PC-9 (cell line): ENCODE data around the gene SLC18B1. TPM values are rescaled to one million over a fixed set of nuclear protein-coding genes. Genes with fewer than 3 reads are reported as not detected.

Source experiments
- BruUV-seq: library from RNA; stranded (reverse); fragments of 400-500 nt; replicated peaks from 2 replicates; lab custom pipeline; 2021; lab: Mats Ljungman, UMichigan
- CTCF ChIA-PET: fragments of 300-600 bp; sonication (Branson Sonifier 250); formaldehyde crosslinking; loops from one replicate; lab custom pipeline; 2022; ENCODE audit warnings: antibody characterized with exemption; lab: Charles Lee
- POLR2A ChIA-PET: fragments of 300-600 bp; sonication (Branson Sonifier 250); formaldehyde crosslinking; loops from one replicate; lab custom pipeline; 2022; ENCODE audit warnings: antibody characterized with exemption; ENCODE audit not compliant: unreplicated experiment; lab: Charles Lee
- DNase-seq, 2 experiments: peaks; one replicate each; pipeline versions ENCODE4 v3.0.0 to v3.0.0-alpha.2; 2015 to 2022; ENCODE audit warnings: mixed read lengths in 1 of 2
- H2AFZ ChIP-seq: fragments of 200-600 bp; sonication (generic); 2 replicates; pipeline ENCODE4 v1.8.1; 2017; ENCODE audit warnings: antibody characterized with exemption
- H3F3A ChIP-seq: fragments of 200-600 bp; sonication (generic); 2 replicates; pipeline ENCODE4 v1.8.1; 2017; ENCODE audit warnings: antibody characterized with exemption, mild to moderate bottlenecking, low read depth; ENCODE audit not compliant: insufficient read depth
- H3K27ac ChIP-seq: fragments of 200-600 bp; sonication (generic); 2 replicates; pipeline ENCODE4 v1.6.1; 2016; ENCODE audit warnings: mixed run types
- H3K27me3 ChIP-seq: fragments of 200-600 bp; sonication (generic); 2 replicates; pipeline ENCODE4 v1.6.1; 2016; ENCODE audit warnings: low read depth, mixed run types; ENCODE audit not compliant: insufficient read depth
- H3K36me3 ChIP-seq: fragments of 200-600 bp; sonication (generic); 2 replicates; pipeline ENCODE4 v1.6.1; 2016; ENCODE audit warnings: low read depth, mixed run types
- H3K4me1 ChIP-seq: fragments of 200-600 bp; sonication (generic); replicated peaks from 2 replicates; pipeline ENCODE4 v1.6.1; 2016; ENCODE audit warnings: mixed run types; ENCODE audit not compliant: insufficient read depth
- H3K4me2 ChIP-seq: fragments of 200-600 bp; sonication (generic); 2 replicates; pipeline ENCODE4 v1.6.1; 2017; ENCODE audit warnings: mixed run types
- H3K4me3 ChIP-seq: fragments of 200-600 bp; sonication (generic); 2 replicates; pipeline ENCODE4 v1.6.1; 2016; ENCODE audit warnings: mixed run types
- H3K79me2 ChIP-seq: fragments of 200-600 bp; sonication (generic); 2 replicates; pipeline ENCODE4 v1.6.1; 2017; ENCODE audit warnings: low read depth, mixed run types
- H3K9me2 ChIP-seq: fragments of 200-600 bp; sonication (generic); 2 replicates; pipeline ENCODE4 v1.8.1; 2017; ENCODE audit warnings: mild to moderate bottlenecking; ENCODE audit not compliant: insufficient read depth
- H3K9me3 ChIP-seq: fragments of 200-600 bp; sonication (generic); 2 replicates; pipeline ENCODE4 v1.8.1; 2016; ENCODE audit warnings: low read depth; ENCODE audit not compliant: insufficient read depth
- H4K20me1 ChIP-seq: fragments of 200-600 bp; sonication (generic); 2 replicates; pipeline ENCODE4 v1.8.1; 2017; ENCODE audit not compliant: insufficient read depth
- CTCF ChIP-seq: fragments of 200-600 bp; sonication (generic); conservative IDR thresholded peaks from 2 replicates; pipeline ENCODE4 v1.6.1; 2017; ENCODE audit warnings: mixed run types, antibody characterized with exemption, mild to moderate bottlenecking, moderate library complexity
- EZH2 ChIP-seq: fragments of 200-600 bp; sonication (generic); IDR thresholded peaks from 2 replicates; pipeline ENCODE4 v1.8.0; 2017; ENCODE audit warnings: antibody characterized with exemption, low read depth
- intact Hi-C: fragments of 100-400 bp; cut with micrococcal nuclease; formaldehyde crosslinking; loops from one replicate; pipeline ENCODE4 v1.10.0; 2022; ENCODE audit not compliant: unreplicated experiment
- total RNA-seq: library from RNA; stranded (reverse); gene quantifications from 2 replicates; pipeline ENCODE4 v1.2.3, GENCODE V29; 2021

Gene SLC18B1
- total RNA-seq, 1 experiment from 2014 or later = 18.0 TPM

GRCh38 chr6:132731086-132731485 lies 67.4 kb downstream of the SLC18B1 start:
- peaks cover 7% of the 10 kb centered on the region; the same call in 1 of the 2 replicates for H3F3A ChIP-seq
- H3K79me2 ChIP-seq = no peaks in the 10 kb centered on the region
- no peaks in the 10 kb centered on the region for H4K20me1 ChIP-seq
- ChIA-PET CTCF (no interaction called here), POLR2A (no interaction called here)
- H3K27ac ChIP-seq = peak overlapping the region; percentile 70
- peaks cover 28% of the 10 kb centered on the region for H3K4me1 ChIP-seq
- TF ChIP-seq CTCF (no peak), EZH2 (no peak)
- H3K9me2 ChIP-seq = no peaks in the 10 kb centered on the region
- H3K27me3 ChIP-seq = no peaks in the 10 kb centered on the region
- no peak overlapping the region for H3K4me2 ChIP-seq
- intact Hi-C loops = no loop called here
- H3K9me3 ChIP-seq = no peaks in the 10 kb centered on the region
- BruUV-seq = no TSS peak
- no peak overlapping the region for H2AFZ ChIP-seq
- DNase-seq = peak in 1 of 2 experiments; percentile 42
- H3K4me3 ChIP-seq = no peak overlapping the region
- H3K36me3 ChIP-seq = no peaks in the 10 kb centered on the region

GRCh38 chr6:132730560-132730959 lies 67.9 kb downstream of the SLC18B1 start:
- intact Hi-C loops = no loop called here
- Histone ChIP-seq H3K4me1 (peaks cover 23% of the 10 kb centered on the region), H2AFZ (no peak overlapping the region; the same call in 1 of the 2 replicates), H3K4me3 (no peak overlapping the region), H4K20me1 (no peaks in the 10 kb centered on the region), H3K9me3 (no peaks in the 10 kb centered on the region), H3K27ac (peak overlapping the region; percentile 70), H3K79me2 (no peaks in the 10 kb centered on the region), H3K9me2 (no peaks in the 10 kb centered on the region), H3K4me2 (peak overlapping the region; percentile 8; the same call in 1 of the 2 replicates), H3K36me3 (no peaks in the 10 kb centered on the region), H3K27me3 (no peaks in the 10 kb centered on the region), H3F3A (peaks cover 7% of the 10 kb centered on the region; the same call in 1 of the 2 replicates)
- CTCF ChIA-PET = no interaction called here
- TF ChIP-seq EZH2 (no peak), CTCF (no peak)
- no TSS peak for BruUV-seq
- peak in 1 of 2 experiments; percentile 81 for DNase-seq
- POLR2A ChIA-PET = no interaction called here

- Histone ChIP-seq H3K27me3 (no peaks in the 10 kb centered on the region), H3K9me3 (no peaks in the 10 kb centered on the region), H3F3A (no peaks in the 10 kb centered on the region), H3K27ac (no peak overlapping the region), H2AFZ (no peak overlapping the region), H3K4me1 (peaks cover 16% of the 10 kb centered on the region), H3K36me3 (no peaks in the 10 kb centered on the region), H3K79me2 (no peaks in the 10 kb centered on the region), H3K4me3 (no peak overlapping the region), H4K20me1 (no peaks in the 10 kb centered on the region), H3K4me2 (no peak overlapping the region), H3K9me2 (no peaks in the 10 kb centered on the region)
- ChIA-PET POLR2A (interaction anchor here (0.5 kb wide), 1 partner anchor 35 kb away, joined by 21 read pairs; no protein-coding TSS in a partner anchor), CTCF (no interaction called here)
- intact Hi-C loops = no loop called here
- DNase-seq = no peak
- no peak for TF ChIP-seq EZH2
- TF ChIP-seq CTCF = peak; percentile 38; the same call in 1 of the 2 replicates
- no TSS peak for BruUV-seq
Measured at GRCh38 chr6:132728616-132729015, 69.8 kb downstream of the SLC18B1 start.
